ENCODE results near the gene USH1C. TPM values are rescaled to one million over a fixed set of nuclear protein-coding genes. Genes with fewer than 3 reads are reported as not detected.

The USH1C gene
- total and polyA plus RNA-seq, 2 of the 13 experiments (the other 11 are each of a cell fraction or from before 2014, with no cell fraction given): not detected

GRCh38 chr11:17591293-17591692 is 47.1 kb upstream of the USH1C start:
- Histone ChIP-seq H3K27me3 (ENCODE audit: control insufficient read depth in 1 of 2, insufficient read depth in 2 of 2, low read length in 2 of 2) (peaks cover 0 to 31% of the 10 kb centered on the region in 2 experiments; a peak in 3 of 5 replicates), H3K4me1 (ENCODE audit: insufficient read depth, low read length) (no peaks in the 10 kb centered on the region), H3K9ac (ENCODE audit: insufficient read depth, low read depth, low read length) (no peak overlapping the region), H2AFZ (ENCODE audit: low read length) (no peak overlapping the region), H3K4me3 (replicated peaks in 1 of 3; ENCODE audit: insufficient read depth in 1 of 3, low read depth in 2 of 3, low read length in 3 of 3) (no peak overlapping the region), H3K27ac (ENCODE audit: extremely low read length, insufficient read depth, low read length) (no peak overlapping the region), H3K4me2 (ENCODE audit: low read depth, low read length) (no peak overlapping the region), H3K9me3 (ENCODE audit: low read length) (no peaks in the 10 kb centered on the region), H3K79me2 (ENCODE audit: insufficient read depth, low read length) (no peaks in the 10 kb centered on the region), H3K36me3 (replicated peaks in 1 of 2; ENCODE audit: control insufficient read depth in 1 of 2, insufficient read depth in 2 of 2, low read length in 2 of 2) (no peaks in the 10 kb centered on the region), H4K20me1 (ENCODE audit: insufficient read depth, low read length) (no peaks in the 10 kb centered on the region)
- no peak for TF ChIP-seq ZNF577 (CRISPR knock-in tag; IDR thresholded peaks at IDR 0.05; ENCODE audit: borderline replicate concordance, low read depth)
- TF ChIP-seq ZNF879 (CRISPR knock-in tag; IDR thresholded peaks at IDR 0.05): no peak
- no peak for TF ChIP-seq THAP9 (CRISPR knock-in tag; IDR thresholded peaks at IDR 0.05; ENCODE audit: borderline replicate concordance)
- no peak for TF ChIP-seq ZNF800 (CRISPR knock-in tag; IDR thresholded peaks at IDR 0.05)
- no peak for TF ChIP-seq ZFY (CRISPR knock-in tag; IDR thresholded peaks at IDR 0.05)
- no peak for TF ChIP-seq NCOA1 (CRISPR knock-in tag; IDR thresholded peaks at IDR 0.05)
- no peak for TF ChIP-seq FOXA1 (IDR thresholded peaks at IDR 0.05)
- TF ChIP-seq FOXA1 (CRISPR knock-in tag; IDR thresholded peaks at IDR 0.05): no peak
- TF ChIP-seq TBX3 (IDR thresholded peaks at IDR 0.05; ENCODE audit: borderline replicate concordance): no peak
- TF ChIP-seq MLXIP (CRISPR knock-in tag; IDR thresholded peaks at IDR 0.05; ENCODE audit: borderline replicate concordance): no peak
- TF ChIP-seq SRF (IDR thresholded peaks at IDR 0.05; ENCODE audit: low read depth, low read length): no peak
- TF ChIP-seq SALL2 (CRISPR knock-in tag; IDR thresholded peaks at IDR 0.05): no peak
- TF ChIP-seq STAT5B (CRISPR knock-in tag; IDR thresholded peaks at IDR 0.05): no peak
- TF ChIP-seq ZNF570 (CRISPR knock-in tag; IDR thresholded peaks at IDR 0.05; ENCODE audit: borderline replicate concordance): no peak
- no peak for TF ChIP-seq ZFYVE20 (CRISPR knock-in tag; IDR thresholded peaks at IDR 0.05; ENCODE audit: borderline replicate concordance, low read depth)
- ATAC-seq: no peak
- DNase-seq (ENCODE audit: low spot score): no peak
- no peak for FAIRE-seq
- WGBS (ENCODE audit: low lambda C conversion rate): 31% methylated on average over 5 of the region's 11 CpGs
- POLR2A ChIA-PET: no interaction called here
- in situ Hi-C loops (cut with HindIII; ENCODE audit: extremely low pct_ligation_motif_present, low pct_unique_long_range_greater_than_20kb): no loop called here
- intact Hi-C loops (cut with micrococcal nuclease; ENCODE audit: unreplicated experiment): no loop called here
- BruUV-seq (replicated peaks): no TSS peak
- CTCF ChIA-PET (ENCODE audit: low intra/inter-chr PET ratio, low total read pairs): no interaction called here
